HEK293 (cell line): ENCODE measurements around the gene ZFP42.

Experiments used
- CTCF ChIA-PET: fragments of 350-600 bp; formaldehyde crosslinking; extraction: SDS; loops from one replicate; lab custom pipeline; 2021; ENCODE audit warnings: antibody characterized with exemption; lab: Yijun Ruan, JAX
- POLR2A ChIA-PET: fragments of 300-600 bp; formaldehyde crosslinking; extraction: SDS; loops from one replicate; lab custom pipeline; 2020; ENCODE audit warnings: antibody characterized with exemption, inconsistent platforms; lab: Yijun Ruan, JAX
- H3K27ac ChIP-seq: fragments of 200-500 bp; sonication (Bioruptor generic); 2 replicates; pipeline ENCODE4 v1.5.1; 2014; ENCODE audit warnings: low read depth, low read length, control low read depth, inconsistent platforms; ENCODE audit errors: extremely low read depth
- H3K36me3 ChIP-seq, 2 experiments: fragments of 200-500 bp in 1 of 2; sonication (Bioruptor generic) in 1 of 2; 1 replicate in 1 of 2; 2 replicates in 1 of 2; pipeline ENCODE4 v1.5.1; 2014 to 2017; ENCODE audit warnings: inconsistent platforms in 2 of 2, low read length in 2 of 2; ENCODE audit not compliant: control insufficient read depth in 2 of 2, insufficient read depth in 1 of 2
- H3K4me1 ChIP-seq: fragments of 200-500 bp; sonication (Bioruptor generic); 2 replicates; pipeline ENCODE4 v1.5.1; 2014; ENCODE audit warnings: mild to moderate bottlenecking, low read length, inconsistent platforms; ENCODE audit not compliant: control insufficient read depth, insufficient read depth
- H3K4me3 ChIP-seq: 2 replicates; pipeline ENCODE4 v1.5.1; 2011; ENCODE audit warnings: low read depth, mild to moderate bottlenecking, control low read depth, low read length, moderate library complexity
- H3K9me3 ChIP-seq: fragments of 200-500 bp; sonication (Bioruptor generic); 2 replicates; pipeline ENCODE4 v1.5.1; 2014; ENCODE audit warnings: low read depth, low read length, inconsistent platforms; ENCODE audit not compliant: control insufficient read depth, insufficient read depth
- KLF1 ChIP-seq: fragments of 450-650 bp; formaldehyde crosslinking; IDR thresholded peaks from 2 replicates; pipeline ENCODE4 v1.5.1; 2016; ENCODE audit warnings: missing biosample characterization, missing genetic modification characterization
- REPIN1 ChIP-seq: fragments of 450-650 bp; formaldehyde crosslinking; IDR thresholded peaks from 2 replicates; pipeline ENCODE4 v1.5.1; 2017; ENCODE audit warnings: missing biosample characterization, missing genetic modification characterization, low read depth
- ZBTB1 ChIP-seq: fragments of 450-650 bp; formaldehyde crosslinking; IDR thresholded peaks from 2 replicates; pipeline ENCODE4 v1.5.1; 2016; ENCODE audit warnings: missing biosample characterization, missing genetic modification characterization
- ZBTB20 ChIP-seq: fragments of 450-650 bp; formaldehyde crosslinking; IDR thresholded peaks from 2 replicates; pipeline ENCODE4 v1.5.1; 2016; ENCODE audit warnings: missing biosample characterization, missing genetic modification characterization
- ZBTB8A ChIP-seq: fragments of 450-650 bp; formaldehyde crosslinking; IDR thresholded peaks from 2 replicates; pipeline ENCODE4 v1.5.1; 2016; ENCODE audit warnings: missing biosample characterization, missing genetic modification characterization
- ZFP3 ChIP-seq: fragments of 450-650 bp; formaldehyde crosslinking; IDR thresholded peaks from 2 replicates; pipeline ENCODE4 v1.5.1; 2016; ENCODE audit warnings: low read depth, missing biosample characterization, missing genetic modification characterization
- ZNF157 ChIP-seq: fragments of 450-650 bp; formaldehyde crosslinking; IDR thresholded peaks from 2 replicates; pipeline ENCODE4 v1.5.1; 2016; ENCODE audit warnings: missing biosample characterization, missing genetic modification characterization
- ZNF311 ChIP-seq: fragments of 450-650 bp; formaldehyde crosslinking; IDR thresholded peaks from 2 replicates; pipeline ENCODE4 v1.5.1; 2017; ENCODE audit warnings: missing biosample characterization, missing genetic modification characterization, borderline replicate concordance
- ZNF48 ChIP-seq: fragments of 450-650 bp; formaldehyde crosslinking; IDR thresholded peaks from 2 replicates; pipeline ENCODE4 v1.5.1; 2016; ENCODE audit warnings: missing biosample characterization, missing genetic modification characterization
- ZNF510 ChIP-seq: fragments of 450-650 bp; formaldehyde crosslinking; IDR thresholded peaks from 2 replicates; pipeline ENCODE4 v1.5.1; 2018; ENCODE audit warnings: mild to moderate bottlenecking, missing genetic modification characterization, missing biosample characterization; ENCODE audit not compliant: insufficient replicate concordance
- ZNF596 ChIP-seq: fragments of 450-650 bp; IDR thresholded peaks from 2 replicates; pipeline ENCODE4 v1.5.0; 2018; ENCODE audit warnings: missing biosample characterization, mild to moderate bottlenecking, missing genetic modification characterization, moderate library complexity
- ZNF664 ChIP-seq: fragments of 450-650 bp; formaldehyde crosslinking; IDR thresholded peaks from 2 replicates; pipeline ENCODE4 v1.5.1; 2016; ENCODE audit warnings: missing biosample characterization, missing genetic modification characterization
- ZNF704 ChIP-seq: fragments of 450-650 bp; formaldehyde crosslinking; IDR thresholded peaks from 2 replicates; pipeline ENCODE4 v1.5.1; 2016; ENCODE audit warnings: missing biosample characterization, missing genetic modification characterization
- ZNF791 ChIP-seq: fragments of 450-650 bp; formaldehyde crosslinking; IDR thresholded peaks from 2 replicates; pipeline ENCODE4 v1.5.1; 2016; ENCODE audit warnings: missing biosample characterization, missing genetic modification characterization
- ZSCAN23 ChIP-seq: fragments of 450-650 bp; formaldehyde crosslinking; IDR thresholded peaks from 2 replicates; pipeline ENCODE4 v1.5.1; 2016; ENCODE audit warnings: missing biosample characterization, missing genetic modification characterization
- TF ChIP-seq, protein P1 (sequence below): fragments of 450-650 bp; formaldehyde crosslinking; IDR thresholded peaks from 2 replicates; pipeline ENCODE4 v1.5.1; 2016; ENCODE audit warnings: missing biosample characterization, missing genetic modification characterization
- TF ChIP-seq, protein P2 (sequence below): fragments of 450-650 bp; formaldehyde crosslinking; conservative IDR thresholded peaks from 2 replicates; pipeline ENCODE4 v1.5.1; 2016; ENCODE audit warnings: low read depth, missing biosample characterization, missing genetic modification characterization
- TF ChIP-seq, protein P3 (sequence below): fragments of 450-650 bp; formaldehyde crosslinking; IDR thresholded peaks from 2 replicates; pipeline ENCODE4 v1.5.1; 2017; ENCODE audit warnings: missing biosample characterization, missing genetic modification characterization

ZFP42 gene

DNA sequence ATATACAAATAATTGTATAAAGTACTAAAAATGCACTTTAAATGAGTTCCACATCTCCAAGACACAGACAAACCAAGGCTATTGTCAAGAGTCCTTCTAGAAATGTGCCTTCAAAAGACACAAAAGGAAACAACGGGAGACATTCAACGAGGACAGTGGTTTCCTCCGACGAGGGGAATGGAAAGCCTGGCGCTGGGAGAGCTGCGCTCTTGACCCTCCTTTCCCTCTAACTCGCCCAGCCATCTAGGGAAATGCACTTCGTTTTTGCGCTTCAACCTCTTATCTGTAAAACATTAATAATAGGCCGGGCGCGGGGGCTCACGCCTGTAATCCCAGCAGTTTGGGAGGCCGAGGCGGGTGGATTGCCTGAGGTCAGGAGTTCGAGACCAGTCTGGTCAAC is 37.0 kb downstream of the ZFP42 start:
- H3K27ac ChIP-seq = no peak overlapping the region
- H3K4me3 ChIP-seq = no peak overlapping the region
- CTCF ChIA-PET = no interaction called here
- no peaks in the 10 kb centered on the region for H3K4me1 ChIP-seq
- no peak for TF ChIP-seq ZFP3 (tag by site-specific recombination)
- TF ChIP-seq ZNF157 (tag by site-specific recombination) = no peak
- TF ChIP-seq ZNF664 = no peak
- TF ChIP-seq ZNF704 (tag by site-specific recombination) = no peak
- TF ChIP-seq, all 188 proteins: peak for 0
- POLR2A ChIA-PET = no interaction called here
- H3K36me3 ChIP-seq = no peaks in the 10 kb centered on the region
- no peaks in the 10 kb centered on the region for H3K9me3 ChIP-seq

GRCh38 chr4:188037003-188037713 is 41.6 kb downstream of the ZFP42 start:
- H3K9me3 ChIP-seq = no peaks in the 10 kb centered on the region
- CTCF ChIA-PET = no interaction called here
- no peaks in the 10 kb centered on the region for H3K36me3 ChIP-seq
- H3K4me1 ChIP-seq = no peaks in the 10 kb centered on the region
- H3K4me3 ChIP-seq = no peak overlapping the region
- H3K27ac ChIP-seq = no peak overlapping the region
- POLR2A ChIA-PET = no interaction called here
- TF ChIP-seq ZBTB20 = no peak
- no peak for TF ChIP-seq KLF1 (tag by site-specific recombination)
- TF ChIP-seq ZNF48 (tag by site-specific recombination) = no peak
- TF ChIP-seq ZNF791 (tag by site-specific recombination) = no peak
- no peak for TF ChIP-seq ZSCAN23 (tag by site-specific recombination)
- TF ChIP-seq, protein P1, sequence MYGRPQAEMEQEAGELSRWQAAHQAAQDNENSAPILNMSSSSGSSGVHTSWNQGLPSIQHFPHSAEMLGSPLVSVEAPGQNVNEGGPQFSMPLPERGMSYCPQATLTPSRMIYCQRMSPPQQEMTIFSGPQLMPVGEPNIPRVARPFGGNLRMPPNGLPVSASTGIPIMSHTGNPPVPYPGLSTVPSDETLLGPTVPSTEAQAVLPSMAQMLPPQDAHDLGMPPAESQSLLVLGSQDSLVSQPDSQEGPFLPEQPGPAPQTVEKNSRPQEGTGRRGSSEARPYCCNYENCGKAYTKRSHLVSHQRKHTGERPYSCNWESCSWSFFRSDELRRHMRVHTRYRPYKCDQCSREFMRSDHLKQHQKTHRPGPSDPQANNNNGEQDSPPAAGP (tag by site-specific recombination) = no peak
- no peak for TF ChIP-seq ZBTB1 (tag by site-specific recombination)
- TF ChIP-seq ZNF510 (tag by site-specific recombination) = no peak
- TF ChIP-seq ZBTB8A (tag by site-specific recombination) = no peak
- TF ChIP-seq REPIN1 = no peak
- TF ChIP-seq ZNF311 (tag by site-specific recombination) = no peak
- TF ChIP-seq, protein P2, sequence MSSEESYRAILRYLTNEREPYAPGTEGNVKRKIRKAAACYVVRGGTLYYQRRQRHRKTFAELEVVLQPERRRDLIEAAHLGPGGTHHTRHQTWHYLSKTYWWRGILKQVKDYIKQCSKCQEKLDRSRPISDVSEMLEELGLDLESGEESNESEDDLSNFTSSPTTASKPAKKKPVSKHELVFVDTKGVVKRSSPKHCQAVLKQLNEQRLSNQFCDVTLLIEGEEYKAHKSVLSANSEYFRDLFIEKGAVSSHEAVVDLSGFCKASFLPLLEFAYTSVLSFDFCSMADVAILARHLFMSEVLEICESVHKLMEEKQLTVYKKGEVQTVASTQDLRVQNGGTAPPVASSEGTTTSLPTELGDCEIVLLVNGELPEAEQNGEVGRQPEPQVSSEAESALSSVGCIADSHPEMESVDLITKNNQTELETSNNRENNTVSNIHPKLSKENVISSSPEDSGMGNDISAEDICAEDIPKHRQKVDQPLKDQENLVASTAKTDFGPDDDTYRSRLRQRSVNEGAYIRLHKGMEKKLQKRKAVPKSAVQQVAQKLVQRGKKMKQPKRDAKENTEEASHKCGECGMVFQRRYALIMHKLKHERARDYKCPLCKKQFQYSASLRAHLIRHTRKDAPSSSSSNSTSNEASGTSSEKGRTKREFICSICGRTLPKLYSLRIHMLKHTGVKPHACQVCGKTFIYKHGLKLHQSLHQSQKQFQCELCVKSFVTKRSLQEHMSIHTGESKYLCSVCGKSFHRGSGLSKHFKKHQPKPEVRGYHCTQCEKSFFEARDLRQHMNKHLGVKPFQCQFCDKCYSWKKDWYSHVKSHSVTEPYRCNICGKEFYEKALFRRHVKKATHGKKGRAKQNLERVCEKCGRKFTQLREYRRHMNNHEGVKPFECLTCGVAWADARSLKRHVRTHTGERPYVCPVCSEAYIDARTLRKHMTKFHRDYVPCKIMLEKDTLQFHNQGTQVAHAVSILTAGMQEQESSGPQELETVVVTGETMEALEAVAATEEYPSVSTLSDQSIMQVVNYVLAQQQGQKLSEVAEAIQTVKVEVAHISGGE (tag by site-specific recombination) = no peak
- TF ChIP-seq ZNF596 = no peak

- no peak for TF ChIP-seq ZSCAN23 (tag by site-specific recombination)
- TF ChIP-seq, protein P3, sequence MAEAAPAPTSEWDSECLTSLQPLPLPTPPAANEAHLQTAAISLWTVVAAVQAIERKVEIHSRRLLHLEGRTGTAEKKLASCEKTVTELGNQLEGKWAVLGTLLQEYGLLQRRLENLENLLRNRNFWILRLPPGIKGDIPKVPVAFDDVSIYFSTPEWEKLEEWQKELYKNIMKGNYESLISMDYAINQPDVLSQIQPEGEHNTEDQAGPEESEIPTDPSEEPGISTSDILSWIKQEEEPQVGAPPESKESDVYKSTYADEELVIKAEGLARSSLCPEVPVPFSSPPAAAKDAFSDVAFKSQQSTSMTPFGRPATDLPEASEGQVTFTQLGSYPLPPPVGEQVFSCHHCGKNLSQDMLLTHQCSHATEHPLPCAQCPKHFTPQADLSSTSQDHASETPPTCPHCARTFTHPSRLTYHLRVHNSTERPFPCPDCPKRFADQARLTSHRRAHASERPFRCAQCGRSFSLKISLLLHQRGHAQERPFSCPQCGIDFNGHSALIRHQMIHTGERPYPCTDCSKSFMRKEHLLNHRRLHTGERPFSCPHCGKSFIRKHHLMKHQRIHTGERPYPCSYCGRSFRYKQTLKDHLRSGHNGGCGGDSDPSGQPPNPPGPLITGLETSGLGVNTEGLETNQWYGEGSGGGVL (tag by site-specific recombination) = no peak
- TF ChIP-seq, all 188 proteins: peak for 0
- Histone ChIP-seq H3K4me3 (no peak overlapping the region), H3K27ac (no peak overlapping the region), H3K36me3 (no peaks in the 10 kb centered on the region), H3K4me1 (no peaks in the 10 kb centered on the region), H3K9me3 (no peaks in the 10 kb centered on the region)
- ChIA-PET POLR2A (no interaction called here), CTCF (no interaction called here)
These were observed 46.1 kb downstream of the ZFP42 start for GRCh38 chr4:188041721-188042120.
